ENCODE results near the gene TMEM92.
"Not testable (repeated sequence)": the region's sequence is repeated elsewhere in the genome, so short reads cannot be mapped to it uniquely, and the experiment has no call there.

TMEM92 gene

DNA sequence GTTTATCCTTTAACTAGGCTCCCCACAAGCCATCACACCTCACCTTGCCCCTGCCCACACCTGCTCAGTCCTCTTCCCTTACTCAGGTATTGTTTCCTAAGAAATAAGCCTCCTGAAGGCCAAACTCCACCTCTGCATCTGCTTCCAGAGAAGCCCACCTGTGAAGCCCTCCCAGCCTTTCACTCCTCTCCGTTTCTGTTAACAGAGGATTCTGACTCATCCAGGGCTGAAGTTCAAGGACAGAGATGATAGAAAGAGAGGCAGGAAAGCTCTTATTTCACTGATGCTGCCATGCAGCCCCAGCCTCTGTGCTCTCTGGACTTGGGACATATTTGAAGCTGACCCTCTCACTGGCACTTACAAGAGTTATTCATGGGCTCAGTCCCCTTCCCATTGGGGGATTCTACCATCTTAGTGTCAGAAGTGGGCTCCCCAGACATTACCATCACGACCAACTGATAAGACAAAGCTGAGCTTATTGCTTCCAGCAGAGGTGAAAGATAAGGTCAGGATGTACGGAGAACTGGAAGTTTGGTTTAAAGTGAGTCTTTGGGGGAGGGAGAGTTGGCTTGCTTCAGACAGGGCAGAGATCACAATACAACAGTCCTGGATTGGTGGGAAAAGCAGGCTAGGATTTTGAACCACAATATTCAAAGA is 36.3 kb downstream of the TMEM92 start:
- no peaks in the 10 kb centered on the region for H3K36me3 ChIP-seq (replicated peaks)
- H3K4me1 ChIP-seq, result no peaks in the 10 kb centered on the region
- H3K27me3 ChIP-seq (ENCODE audit: low read depth), result peaks cover 3% of the 10 kb centered on the region
- no peaks in the 10 kb centered on the region for H3K9me3 ChIP-seq
- no peak overlapping the region for H3K4me3 ChIP-seq
- DNase-seq (ENCODE audit: low spot score in 2 of 2), result no peak
- in situ Hi-C loops (cut with MboI; ENCODE audit: low sequenced_read_pairs), result no loop called here

DNA sequence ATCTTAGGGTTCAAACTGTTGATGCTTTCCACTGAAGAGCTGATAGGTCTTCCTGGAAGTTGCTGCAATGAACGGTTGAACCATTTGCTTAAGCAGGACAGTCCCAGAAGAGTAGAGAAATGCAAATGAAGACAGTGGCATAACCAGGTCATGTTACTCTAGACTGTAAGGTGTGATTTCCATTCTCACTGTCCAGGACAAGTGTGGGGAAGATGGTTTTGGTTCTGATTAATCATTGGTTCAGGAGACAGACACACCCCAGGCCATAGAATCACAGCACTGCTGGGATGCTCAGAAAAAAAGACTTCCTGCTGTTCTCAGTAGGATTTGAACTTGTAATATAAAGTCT is 36.8 kb downstream of the TMEM92 start:
- Histone ChIP-seq H3K4me1 (no peaks in the 10 kb centered on the region), H3K9me3 (no peaks in the 10 kb centered on the region), H3K27me3 (ENCODE audit: low read depth) (peaks cover 5% of the 10 kb centered on the region), H3K4me3 (no peak overlapping the region), H3K36me3 (replicated peaks) (no peaks in the 10 kb centered on the region)
- DNase-seq (ENCODE audit: low spot score in 2 of 2), result no peak
- in situ Hi-C loops (cut with MboI; ENCODE audit: low sequenced_read_pairs), result no loop called here

DNA sequence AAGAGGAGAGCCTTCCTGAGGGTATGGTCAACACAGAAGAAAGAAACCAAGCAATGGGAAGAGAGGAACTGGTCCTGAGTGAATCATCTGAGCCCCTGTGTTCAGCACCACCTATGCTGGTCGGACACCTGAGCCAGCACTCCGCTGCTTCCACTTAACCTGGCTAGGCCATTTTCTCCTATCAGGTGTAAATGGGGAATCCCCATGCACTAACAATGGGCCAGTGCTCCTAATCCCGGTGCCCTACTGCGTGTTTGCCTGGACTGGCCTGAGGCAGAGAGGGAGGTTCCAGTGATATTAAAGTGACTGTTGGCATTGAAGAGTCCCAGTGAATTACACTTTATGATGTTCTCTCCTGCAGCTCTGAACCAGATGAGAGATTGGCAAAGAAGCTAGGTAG is 37.2 kb downstream of the TMEM92 start:
- in situ Hi-C loops (cut with MboI; ENCODE audit: low sequenced_read_pairs), result no loop called here
- H3K27me3 ChIP-seq (ENCODE audit: low read depth), result peaks cover 6% of the 10 kb centered on the region; the same call in 1 of the 2 replicates
- no peaks in the 10 kb centered on the region for H3K9me3 ChIP-seq
- H3K4me1 ChIP-seq, result no peaks in the 10 kb centered on the region
- H3K36me3 ChIP-seq (replicated peaks), result no peaks in the 10 kb centered on the region
- H3K4me3 ChIP-seq, result no peak overlapping the region
- no peak for DNase-seq (ENCODE audit: low spot score in 2 of 2)

DNA sequence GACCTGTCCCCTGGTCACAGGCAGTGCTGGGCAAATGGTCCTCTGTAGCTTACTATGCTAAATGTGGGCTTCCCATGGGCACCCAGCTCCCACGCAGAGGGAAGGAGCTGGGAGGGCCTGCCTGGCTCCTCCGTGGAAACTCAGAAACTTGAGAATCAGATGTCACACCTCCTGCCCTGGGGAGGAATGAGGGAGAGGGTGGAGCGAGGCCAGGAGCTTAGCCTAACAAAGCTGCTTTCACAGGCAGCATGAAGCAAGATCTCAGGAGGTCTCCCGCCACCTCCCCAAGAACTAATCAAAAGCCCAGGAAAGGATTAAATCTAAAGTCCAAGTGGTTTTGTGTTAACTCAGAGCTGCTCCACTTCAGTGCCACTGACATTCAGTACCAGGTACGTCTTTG is 38.0 kb downstream of the TMEM92 start:
- Histone ChIP-seq H3K4me1 (no peaks in the 10 kb centered on the region), H3K27me3 (ENCODE audit: low read depth) (peaks cover 6% of the 10 kb centered on the region; the same call in 1 of the 2 replicates), H3K4me3 (no peak overlapping the region), H3K36me3 (replicated peaks) (no peaks in the 10 kb centered on the region), H3K9me3 (no peaks in the 10 kb centered on the region)
- no peak for DNase-seq (ENCODE audit: low spot score in 2 of 2)
- in situ Hi-C loops (cut with MboI; ENCODE audit: low sequenced_read_pairs), result no loop called here

DNA sequence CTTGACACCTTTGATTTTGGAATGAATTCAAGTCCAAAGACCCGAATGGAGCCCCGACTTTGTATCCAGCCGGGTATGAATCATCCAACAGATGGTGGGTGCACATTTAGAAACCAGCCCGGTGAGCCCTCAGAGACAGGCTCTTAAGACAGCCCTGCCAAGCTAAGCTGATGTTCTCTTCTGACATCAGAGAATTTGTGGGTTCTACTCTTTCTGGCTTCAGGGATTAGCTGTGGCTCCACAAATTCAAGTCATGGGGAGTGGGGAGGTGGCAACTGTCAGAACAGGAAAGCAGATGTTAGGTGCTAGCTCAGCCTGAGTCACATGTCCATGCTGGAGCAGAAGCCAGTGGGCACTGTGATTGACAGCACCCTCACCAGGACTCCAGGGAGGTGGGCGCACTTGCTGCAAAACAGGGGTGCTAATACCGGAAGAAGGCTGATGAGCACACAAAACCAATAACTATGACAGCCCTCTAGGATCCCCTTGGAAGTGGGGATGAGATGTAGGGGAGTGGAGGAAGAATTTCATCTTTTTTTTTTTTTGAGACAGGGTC is 40.3 kb downstream of the TMEM92 start:
- in situ Hi-C loops (cut with MboI; ENCODE audit: low sequenced_read_pairs), result no loop called here
- Histone ChIP-seq H3K36me3 (replicated peaks) (no peaks in the 10 kb centered on the region), H3K4me3 (no peak overlapping the region), H3K27me3 (ENCODE audit: low read depth) (peaks cover 2% of the 10 kb centered on the region; the same call in 1 of the 2 replicates), H3K9me3 (no peaks in the 10 kb centered on the region), H3K4me1 (peaks cover 8% of the 10 kb centered on the region)
- no peak for DNase-seq (ENCODE audit: low spot score in 2 of 2)

DNA sequence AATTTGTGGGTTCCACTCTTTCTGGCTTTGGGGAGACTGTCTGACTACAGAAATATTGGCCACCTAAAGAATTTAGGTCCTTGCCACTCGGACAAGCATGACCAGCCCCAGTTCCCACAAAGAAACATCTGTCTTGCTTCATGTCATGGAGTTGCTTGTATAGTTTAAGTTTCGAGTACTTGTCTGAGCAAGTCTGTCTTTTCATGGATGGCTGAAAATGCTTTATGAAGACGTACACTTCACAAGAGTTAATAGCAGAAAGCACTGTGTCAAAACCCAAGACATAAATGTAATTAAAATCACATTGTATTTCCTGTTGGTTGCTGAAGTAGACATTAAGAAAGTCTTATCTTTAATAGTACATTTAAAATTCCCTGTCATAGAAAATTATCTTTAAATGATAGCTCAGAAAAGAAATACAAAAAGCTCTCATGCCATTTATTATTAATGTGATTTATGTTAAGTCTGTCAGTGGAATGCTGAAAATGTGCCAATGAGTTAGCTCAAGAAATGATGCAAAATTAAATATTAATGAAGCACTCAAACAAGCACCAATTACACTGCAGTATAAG is 41.8 kb downstream of the TMEM92 start:
- no peak for DNase-seq (ENCODE audit: low spot score in 2 of 2)
- peaks cover 2% of the 10 kb centered on the region; the same call in 1 of the 2 replicates for H3K27me3 ChIP-seq (ENCODE audit: low read depth)
- in situ Hi-C loops (cut with MboI; ENCODE audit: low sequenced_read_pairs), result no loop called here
- H3K36me3 ChIP-seq (replicated peaks), result no peaks in the 10 kb centered on the region
- peaks cover 10% of the 10 kb centered on the region for H3K4me1 ChIP-seq
- H3K9me3 ChIP-seq, result no peaks in the 10 kb centered on the region
- no peak overlapping the region for H3K4me3 ChIP-seq

DNA sequence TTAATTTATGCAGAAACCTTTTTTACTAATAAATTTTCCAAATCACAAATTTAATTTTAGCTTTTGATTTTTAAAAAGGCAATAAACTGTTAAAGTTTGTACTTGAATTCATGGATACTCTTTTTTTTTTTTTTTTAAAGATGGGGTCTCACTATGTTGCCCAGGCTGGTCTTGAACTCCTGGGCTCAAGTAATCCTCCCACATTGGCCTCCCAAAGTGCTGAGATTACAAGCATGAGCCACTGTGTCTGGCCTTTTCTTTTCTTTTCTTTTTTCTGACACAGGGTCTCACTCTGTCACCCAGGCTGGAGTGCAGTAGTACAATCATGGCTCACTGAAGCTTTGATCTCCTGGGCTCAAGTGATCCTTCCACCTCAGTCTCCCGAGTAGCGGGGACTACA is 42.4 kb downstream of the TMEM92 start:
- H3K27me3 ChIP-seq (ENCODE audit: low read depth); H3K36me3 ChIP-seq (replicated peaks); DNase-seq (ENCODE audit: low spot score in 2 of 2); in situ Hi-C loops (cut with MboI; ENCODE audit: low sequenced_read_pairs); H3K9me3 ChIP-seq; H3K4me3 ChIP-seq: not testable (repeated sequence)
- peaks cover 10% of the 10 kb centered on the region for H3K4me1 ChIP-seq

DNA sequence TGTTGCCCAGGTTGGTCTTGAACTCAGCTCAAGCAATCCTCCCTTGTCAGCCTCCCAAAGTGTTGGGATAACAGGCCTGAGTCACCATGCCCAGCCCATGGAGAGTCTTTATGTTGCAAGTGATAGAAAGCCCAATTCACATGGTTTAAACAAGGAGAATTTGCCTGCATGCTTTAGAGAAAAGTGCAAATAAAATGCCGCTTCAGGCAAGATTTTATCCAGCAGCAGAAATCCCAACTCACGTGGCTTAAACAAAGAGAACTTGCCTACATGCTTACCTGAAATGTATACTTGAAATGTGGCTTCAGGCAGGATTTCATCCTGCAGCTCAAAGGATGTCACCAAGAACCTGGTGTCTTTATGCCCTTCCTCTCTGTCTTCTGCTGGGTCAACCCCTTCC is 42.9 kb downstream of the TMEM92 start:
- H3K4me1 ChIP-seq, result peaks cover 10% of the 10 kb centered on the region
- in situ Hi-C loops (cut with MboI; ENCODE audit: low sequenced_read_pairs), result no loop called here
- H3K4me3 ChIP-seq, result no peak overlapping the region
- no peak for DNase-seq (ENCODE audit: low spot score in 2 of 2)
- H3K27me3 ChIP-seq (ENCODE audit: low read depth), result peaks cover 2% of the 10 kb centered on the region; the same call in 1 of the 2 replicates
- no peaks in the 10 kb centered on the region for H3K36me3 ChIP-seq (replicated peaks)
- no peaks in the 10 kb centered on the region for H3K9me3 ChIP-seq

DNA sequence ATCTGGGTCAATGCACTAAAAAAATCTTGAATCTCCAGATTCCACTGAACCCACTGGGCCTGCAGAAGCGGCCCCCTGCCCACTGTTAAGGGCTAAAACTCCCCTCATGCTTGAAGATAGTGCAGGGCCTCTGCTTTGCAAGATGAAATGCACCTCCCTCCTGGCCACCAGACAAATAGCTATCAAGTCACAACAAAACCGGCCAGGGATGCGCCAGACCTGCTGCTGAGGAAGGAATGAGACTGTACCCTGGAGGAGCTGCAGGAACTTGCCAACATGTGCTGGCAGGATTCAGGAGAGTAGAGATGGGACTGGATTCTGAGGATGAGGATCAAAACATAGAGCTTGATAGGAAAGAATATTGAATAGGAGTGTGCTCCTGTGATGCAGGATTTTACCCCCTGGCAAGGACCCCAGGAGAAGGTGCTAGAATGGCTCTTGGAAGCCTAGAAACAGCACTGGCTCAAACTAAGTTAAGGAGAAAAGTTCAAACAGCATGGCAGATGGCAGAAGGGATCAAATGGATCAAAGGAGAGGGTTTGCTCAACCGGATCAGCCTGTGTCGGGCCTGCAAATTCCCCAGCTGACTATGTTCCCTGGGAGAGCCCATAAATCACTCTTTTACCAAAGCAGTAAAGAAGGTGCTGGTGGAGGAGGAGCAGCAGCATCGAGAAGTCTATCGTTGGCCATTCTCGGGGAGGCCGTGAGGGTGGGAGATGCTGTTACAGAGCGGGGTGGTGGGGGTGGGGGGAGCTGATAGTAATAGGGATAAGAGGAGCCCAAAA is 44.4 kb downstream of the TMEM92 start:
- H3K4me3 ChIP-seq, result no peak overlapping the region
- peaks cover 10% of the 10 kb centered on the region for H3K4me1 ChIP-seq
- peaks cover 2% of the 10 kb centered on the region; the same call in 1 of the 2 replicates for H3K27me3 ChIP-seq (ENCODE audit: low read depth)
- in situ Hi-C loops (cut with MboI; ENCODE audit: low sequenced_read_pairs), result no loop called here
- no peaks in the 10 kb centered on the region for H3K36me3 ChIP-seq (replicated peaks)
- peak in 1 of 2 experiments; percentile 33 for DNase-seq (ENCODE audit: low spot score in 2 of 2)
- H3K9me3 ChIP-seq, result no peaks in the 10 kb centered on the region

DNA sequence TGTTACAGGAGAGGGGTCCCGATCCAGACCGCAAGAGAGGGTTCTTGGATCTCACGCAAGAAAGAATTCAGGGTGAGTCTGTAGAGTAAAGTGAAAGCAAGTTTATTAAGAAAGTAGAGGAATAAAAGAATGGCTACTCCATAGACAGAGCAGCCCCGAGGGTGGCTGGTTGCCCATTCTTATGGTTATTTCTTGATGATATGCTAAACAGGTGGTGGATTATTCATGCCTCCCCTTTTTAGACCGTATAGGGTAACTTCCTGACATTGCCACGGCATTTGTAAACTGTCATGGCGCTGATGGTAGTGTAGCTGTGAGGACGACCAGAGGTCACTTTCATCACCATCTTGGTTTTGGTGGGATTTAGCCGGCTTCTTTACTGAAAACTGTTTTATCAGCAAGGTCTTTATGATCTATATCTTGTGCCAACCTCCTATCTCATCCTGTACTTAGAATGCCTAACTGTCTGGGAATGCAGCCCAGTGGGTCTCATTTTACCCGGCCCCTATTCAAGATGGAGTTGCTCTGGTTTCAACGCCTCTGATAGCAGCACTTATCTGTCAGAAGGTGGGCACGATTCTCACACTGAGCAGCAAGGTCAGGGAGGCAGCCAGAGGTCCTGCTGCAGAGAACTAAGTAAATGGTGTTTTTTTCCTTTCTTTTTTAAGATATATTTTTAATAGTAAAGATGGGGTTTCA is 45.2 kb downstream of the TMEM92 start:
- Histone ChIP-seq H3K9me3 (no peaks in the 10 kb centered on the region), H3K27me3 (ENCODE audit: low read depth) (peaks cover 2% of the 10 kb centered on the region; the same call in 1 of the 2 replicates), H3K36me3 (replicated peaks) (no peaks in the 10 kb centered on the region), H3K4me1 (peaks cover 10% of the 10 kb centered on the region), H3K4me3 (no peak overlapping the region)
- peak; percentile 4 to 63 for DNase-seq (ENCODE audit: low spot score in 2 of 2)
- in situ Hi-C loops (cut with MboI; ENCODE audit: low sequenced_read_pairs), result no loop called here

DNA sequence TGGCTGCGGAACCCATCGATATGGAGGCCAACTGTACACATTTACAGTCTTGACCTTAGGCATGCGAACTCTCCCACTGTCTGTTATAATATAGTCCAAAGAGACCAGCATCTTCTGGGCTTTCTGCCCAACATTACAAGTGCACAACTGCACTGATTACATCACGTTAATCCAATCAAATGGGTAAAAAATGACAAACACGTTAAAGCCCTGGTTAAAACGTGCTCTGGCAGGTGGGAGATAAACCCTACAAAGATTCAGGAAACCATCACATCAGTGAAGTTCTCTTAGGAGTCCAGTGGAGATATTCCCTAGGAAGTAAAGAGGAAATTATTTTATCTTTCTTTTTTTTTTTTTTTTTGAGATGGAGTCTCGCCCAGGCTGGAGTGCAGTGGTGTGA is 48.0 kb downstream of the TMEM92 start:
- DNase-seq (ENCODE audit: low spot score in 2 of 2), result no peak
- Histone ChIP-seq H3K27me3 (ENCODE audit: low read depth) (no peaks in the 10 kb centered on the region), H3K4me3 (no peak overlapping the region), H3K9me3 (no peaks in the 10 kb centered on the region), H3K36me3 (replicated peaks) (no peaks in the 10 kb centered on the region), H3K4me1 (peaks cover 10% of the 10 kb centered on the region)
- in situ Hi-C loops (cut with MboI; ENCODE audit: low sequenced_read_pairs), result no loop called here

DNA sequence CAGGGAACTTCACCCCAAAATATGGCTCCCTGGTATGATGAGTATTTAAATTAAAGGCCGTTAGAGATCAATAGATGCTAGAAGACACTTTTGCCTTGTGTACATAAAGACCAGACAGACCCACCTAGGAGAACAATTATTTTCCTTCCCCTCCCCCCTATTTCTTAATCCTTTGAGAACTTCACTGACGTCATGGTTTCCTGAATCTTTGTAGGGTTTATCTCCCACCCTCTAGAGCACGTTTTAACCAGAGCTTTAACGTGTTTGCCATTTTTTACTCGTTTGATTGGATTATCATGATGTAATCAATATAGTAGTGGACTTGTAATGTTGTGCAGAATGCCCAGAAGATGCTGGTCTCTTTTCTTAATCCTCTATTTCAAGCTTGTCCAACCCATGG is 48.8 kb downstream of the TMEM92 start:
- H3K9me3 ChIP-seq, result no peaks in the 10 kb centered on the region
- DNase-seq (ENCODE audit: low spot score in 2 of 2), result no peak
- in situ Hi-C loops (cut with MboI; ENCODE audit: low sequenced_read_pairs), result no loop called here

DNA sequence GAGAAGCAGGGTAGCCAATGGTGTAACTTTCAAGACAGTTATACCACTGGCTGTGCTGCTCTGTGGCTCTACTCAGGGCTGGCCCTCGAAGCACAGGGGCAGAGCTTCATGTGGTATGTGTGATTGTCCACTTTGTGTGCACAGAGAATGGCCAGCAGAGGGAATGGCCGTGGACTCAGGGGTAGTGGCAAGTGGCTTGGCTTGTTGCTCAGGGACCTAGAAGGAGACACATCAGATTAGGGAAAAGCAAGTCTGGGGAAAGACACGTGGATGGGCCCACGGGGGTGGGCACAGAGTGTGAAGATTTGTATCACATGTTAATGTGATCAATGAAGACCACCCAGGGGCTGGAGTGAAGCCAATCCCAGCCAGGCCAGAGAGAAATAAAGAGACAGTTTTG is 51.6 kb downstream of the TMEM92 start:
- Histone ChIP-seq H3K36me3 (replicated peaks) (no peaks in the 10 kb centered on the region), H3K9me3 (no peaks in the 10 kb centered on the region), H3K4me3 (no peak overlapping the region), H3K4me1 (no peaks in the 10 kb centered on the region), H3K27me3 (ENCODE audit: low read depth) (no peaks in the 10 kb centered on the region)
- in situ Hi-C loops (cut with MboI; ENCODE audit: low sequenced_read_pairs), result no loop called here
- DNase-seq (ENCODE audit: low spot score in 2 of 2), result no peak

More for the DNA sequence above, 48.8 kb downstream of the TMEM92 start:
- Histone ChIP-seq H3K36me3 (replicated peaks) (no peaks in the 10 kb centered on the region), H3K4me3 (no peak overlapping the region), H3K4me1 (peaks cover 10% of the 10 kb centered on the region), H3K27me3 (ENCODE audit: low read depth) (no peaks in the 10 kb centered on the region)
